Measurements from ENCODE around the gene KRT12.
A peak's percentile ranks its signal among the peaks of the same experiment; 100 is the strongest.

The KRT12 gene

DNA sequence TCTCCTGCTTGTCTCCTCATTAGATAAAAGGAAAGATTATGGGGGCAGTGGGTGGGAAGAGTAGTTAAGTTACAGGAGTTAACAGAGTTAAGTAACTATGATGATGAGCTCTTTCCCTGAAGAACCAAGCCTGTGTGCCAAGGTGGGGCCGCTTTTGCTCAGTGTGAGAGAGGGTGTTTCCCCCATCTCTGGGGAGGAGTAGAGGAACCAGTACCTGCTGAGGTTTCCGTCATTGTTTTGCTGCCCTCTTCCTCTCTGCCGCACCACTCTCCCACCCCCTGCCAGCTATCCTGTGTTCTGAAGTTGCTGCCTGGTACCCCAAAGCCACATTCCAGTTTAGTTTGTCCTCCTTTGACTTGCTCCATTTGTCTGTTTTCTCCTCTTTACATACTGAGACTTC lies 23.8 kb downstream of the KRT12 start:
- no peak for DNase-seq (ENCODE audit: low read depth in 2 of 2)

DNA sequence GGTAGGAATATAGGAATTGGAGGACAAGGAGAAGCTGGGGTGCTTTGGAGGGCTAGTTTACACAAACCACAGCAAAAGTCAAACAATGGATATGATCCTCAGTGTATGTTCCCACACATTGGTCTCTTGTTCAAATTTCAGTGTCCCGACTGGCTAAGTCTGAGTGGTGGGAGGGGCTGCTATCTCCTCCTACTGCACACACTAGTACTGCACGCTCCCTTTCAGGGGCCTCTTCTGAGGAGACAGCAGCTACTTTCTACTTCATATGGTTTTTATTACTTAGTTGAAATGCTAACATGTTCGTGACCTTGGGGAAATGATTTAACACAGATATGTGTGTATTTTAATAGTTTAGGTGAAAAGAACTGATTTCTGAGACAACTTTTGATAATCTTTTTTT lies 25.8 kb downstream of the KRT12 start:
- no peak for DNase-seq (ENCODE audit: low read depth in 2 of 2)

DNA sequence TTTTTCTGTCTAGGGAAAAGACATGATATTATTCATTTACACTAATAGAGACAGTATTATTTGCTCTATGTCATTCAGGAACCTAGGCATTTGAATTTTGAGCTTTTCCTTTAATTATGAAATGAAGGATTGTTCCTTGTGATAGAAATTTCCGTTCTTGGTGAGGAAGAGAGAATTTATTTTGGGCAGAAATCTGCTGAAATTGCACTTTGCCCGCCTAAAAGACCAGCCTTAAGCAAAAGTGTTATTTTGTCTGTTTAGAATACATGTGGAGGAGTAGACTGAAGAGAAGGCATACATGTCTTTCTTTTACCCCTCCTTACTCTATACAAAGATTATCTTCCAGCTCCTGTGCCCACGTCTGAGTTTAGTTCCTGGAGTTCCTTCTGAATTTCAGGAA lies 27.8 kb downstream of the KRT12 start:
- no peak for DNase-seq (ENCODE audit: low read depth in 2 of 2)

DNA sequence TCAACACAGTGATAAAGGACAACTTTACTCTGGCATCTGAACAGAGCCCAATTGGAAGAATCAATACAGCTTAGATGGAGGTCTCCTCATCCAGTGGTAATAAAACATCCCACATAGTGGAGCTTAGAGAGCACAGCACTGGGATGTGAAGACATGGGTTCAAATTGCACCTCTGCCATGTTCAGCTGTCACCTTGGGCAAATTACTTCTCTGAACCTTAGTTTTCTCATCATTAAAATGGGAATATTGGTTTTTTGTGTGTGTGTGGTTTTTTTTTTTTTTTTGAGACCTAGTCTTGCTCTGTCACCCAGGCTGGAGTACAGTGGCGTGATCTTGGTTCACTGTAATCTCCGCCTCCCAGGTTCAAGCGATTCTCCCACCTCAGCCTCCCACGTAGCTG lies 31.0 kb downstream of the KRT12 start:
- DNase-seq (ENCODE audit: low read depth in 2 of 2) = no peak

DNA sequence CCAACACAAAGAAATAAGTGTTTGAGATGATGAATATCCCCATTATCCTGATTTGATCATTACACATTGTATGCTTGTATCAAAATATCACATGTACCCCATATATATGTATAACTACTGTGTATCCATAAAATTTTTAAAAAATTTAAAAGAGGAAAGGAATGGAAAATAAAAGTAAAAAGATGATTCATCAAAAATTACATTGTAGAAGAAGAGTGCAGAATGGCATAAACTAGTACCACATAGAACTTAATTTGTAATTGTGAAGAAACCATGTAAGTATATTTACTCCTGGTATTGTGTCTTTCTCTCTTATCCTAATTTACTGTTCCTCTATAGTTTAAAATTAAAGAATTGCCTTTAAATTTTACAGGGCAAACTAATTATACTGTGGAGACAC lies 33.1 kb downstream of the KRT12 start:
- DNase-seq (ENCODE audit: low read depth in 2 of 2) = no peak

DNA sequence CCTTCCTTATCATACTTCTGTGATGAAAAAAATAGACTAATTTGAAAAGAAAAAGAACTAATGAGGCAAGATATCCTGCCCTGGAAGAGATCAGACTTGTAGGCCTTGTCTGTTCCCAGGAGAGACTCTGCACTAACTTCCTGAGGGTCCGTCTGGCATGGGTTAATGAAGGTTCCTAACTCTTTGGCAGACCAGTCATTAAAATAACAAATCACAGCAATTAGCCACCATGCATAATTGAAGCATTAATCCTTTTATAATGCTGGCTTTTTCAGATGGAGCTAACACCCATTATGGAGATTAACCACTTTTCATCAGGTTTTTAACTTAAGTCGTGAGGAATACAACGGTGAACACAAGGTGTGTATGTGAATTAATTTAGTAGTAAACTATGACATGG lies 34.2 kb downstream of the KRT12 start:
- DNase-seq (ENCODE audit: low read depth in 2 of 2) = no peak

DNA sequence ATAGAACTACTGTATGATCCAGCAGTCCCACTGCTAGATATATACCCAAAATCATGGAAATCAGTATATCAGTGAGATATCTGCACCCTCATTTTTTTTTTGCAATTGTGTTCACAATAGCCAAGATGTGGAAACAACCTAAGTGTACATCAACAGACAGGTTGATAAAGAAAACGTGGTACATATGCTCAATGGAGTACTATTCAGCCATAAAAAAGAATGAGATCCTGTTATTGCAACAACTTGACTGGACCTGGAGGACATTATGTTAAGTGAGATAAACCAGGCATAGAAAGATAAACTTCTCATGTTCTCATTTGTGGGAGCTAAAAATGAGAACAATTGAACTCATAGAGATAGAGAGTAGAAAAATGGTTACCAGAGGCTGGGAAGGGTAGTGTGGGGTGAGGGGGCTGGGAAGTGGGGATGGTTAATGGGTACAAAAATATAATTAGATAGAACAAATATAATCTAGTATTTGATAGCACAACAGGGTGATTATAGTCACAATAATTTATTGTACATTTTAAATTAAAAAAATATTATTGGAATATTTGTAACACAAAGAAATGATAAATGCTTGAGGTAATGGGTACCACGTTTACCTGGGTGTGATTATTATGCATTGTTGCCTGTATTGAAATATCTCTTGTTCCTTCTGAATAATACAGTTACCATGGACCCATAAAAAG lies 36.8 kb downstream of the KRT12 start:
- no peak for DNase-seq (ENCODE audit: low read depth in 2 of 2)

DNA sequence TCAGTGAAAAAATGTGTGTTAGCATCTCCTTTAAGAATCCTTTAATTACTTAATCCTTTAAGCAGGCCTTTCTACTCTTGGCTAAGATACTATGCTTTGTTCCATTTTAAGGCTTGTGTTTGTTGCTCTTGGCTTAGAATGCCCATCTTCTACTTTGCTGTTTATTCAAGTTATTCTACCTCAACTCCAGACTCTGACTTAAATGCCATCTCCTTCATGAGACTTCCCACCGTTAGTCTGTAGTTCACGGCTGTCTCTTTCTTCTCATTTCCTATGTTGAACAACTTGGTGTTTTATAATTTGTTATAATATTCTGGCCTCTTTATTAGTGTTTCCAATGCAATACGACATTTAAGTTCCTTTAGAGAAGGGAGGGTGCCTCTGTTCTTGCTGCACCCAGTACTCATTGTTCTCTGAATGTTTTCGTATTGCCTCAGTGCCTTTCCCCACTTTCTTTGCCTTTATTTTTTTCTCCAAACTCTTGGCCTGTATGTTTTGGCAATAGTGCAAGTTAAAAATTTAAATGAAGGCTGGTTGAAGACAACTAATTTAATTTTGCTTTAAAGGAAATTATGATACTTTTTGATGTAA lies 38.5 kb downstream of the KRT12 start:
- DNase-seq (ENCODE audit: low read depth in 2 of 2) = no peak

DNA sequence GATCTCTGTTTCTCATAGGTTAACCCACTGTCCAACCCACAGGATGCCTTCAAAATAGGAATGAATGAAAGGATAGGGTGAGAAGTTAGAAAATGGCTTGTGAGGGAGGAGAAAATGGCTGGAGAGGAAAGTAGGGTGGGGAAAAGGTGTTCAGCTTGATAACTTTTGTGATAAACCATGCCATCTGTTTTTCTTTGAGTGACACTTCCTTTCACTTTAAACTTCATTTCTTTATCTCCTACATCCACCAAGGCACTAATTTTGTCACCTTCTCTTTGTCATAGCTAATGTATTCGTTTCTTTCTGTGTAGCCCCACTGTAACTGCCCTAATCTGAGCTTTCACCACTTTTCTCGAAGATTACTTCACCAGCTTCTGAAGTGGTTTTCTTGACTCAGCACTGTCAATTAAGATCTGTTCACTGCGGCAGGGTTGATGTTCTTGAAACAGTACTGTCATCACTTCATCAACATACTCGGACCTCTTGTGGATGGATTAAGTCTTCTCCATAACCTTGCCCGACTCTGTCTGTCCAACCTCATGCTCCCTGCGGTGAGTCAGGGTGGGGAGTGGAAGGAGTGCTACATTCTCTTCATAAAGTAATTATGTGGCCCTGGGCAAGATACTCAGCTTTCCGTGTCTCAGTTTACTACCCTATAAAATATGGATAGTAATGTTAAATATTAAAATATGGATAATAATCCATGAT lies 39.1 kb downstream of the KRT12 start:
- no peak for DNase-seq (ENCODE audit: low read depth in 2 of 2)

DNA sequence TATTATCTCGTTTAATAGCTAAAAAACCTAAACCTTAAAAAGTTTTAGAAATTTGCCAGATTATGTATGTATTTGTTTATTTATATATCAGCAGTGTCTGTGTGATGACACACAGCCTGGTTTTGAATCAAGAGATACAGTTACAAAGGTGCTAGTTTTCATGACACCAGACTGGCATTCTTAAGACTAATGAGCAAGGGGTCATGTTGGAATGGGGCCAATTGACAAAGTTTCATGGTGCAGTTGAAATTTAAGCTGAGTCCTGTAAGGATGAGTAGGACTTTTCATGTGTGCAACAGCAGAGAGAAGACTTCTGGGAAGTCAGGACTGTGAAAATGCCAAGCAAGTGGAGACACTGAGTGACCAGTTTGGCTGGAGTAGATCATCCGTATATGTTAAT lies 41.4 kb downstream of the KRT12 start:
- no peak for DNase-seq (ENCODE audit: low read depth in 2 of 2)

DNA sequence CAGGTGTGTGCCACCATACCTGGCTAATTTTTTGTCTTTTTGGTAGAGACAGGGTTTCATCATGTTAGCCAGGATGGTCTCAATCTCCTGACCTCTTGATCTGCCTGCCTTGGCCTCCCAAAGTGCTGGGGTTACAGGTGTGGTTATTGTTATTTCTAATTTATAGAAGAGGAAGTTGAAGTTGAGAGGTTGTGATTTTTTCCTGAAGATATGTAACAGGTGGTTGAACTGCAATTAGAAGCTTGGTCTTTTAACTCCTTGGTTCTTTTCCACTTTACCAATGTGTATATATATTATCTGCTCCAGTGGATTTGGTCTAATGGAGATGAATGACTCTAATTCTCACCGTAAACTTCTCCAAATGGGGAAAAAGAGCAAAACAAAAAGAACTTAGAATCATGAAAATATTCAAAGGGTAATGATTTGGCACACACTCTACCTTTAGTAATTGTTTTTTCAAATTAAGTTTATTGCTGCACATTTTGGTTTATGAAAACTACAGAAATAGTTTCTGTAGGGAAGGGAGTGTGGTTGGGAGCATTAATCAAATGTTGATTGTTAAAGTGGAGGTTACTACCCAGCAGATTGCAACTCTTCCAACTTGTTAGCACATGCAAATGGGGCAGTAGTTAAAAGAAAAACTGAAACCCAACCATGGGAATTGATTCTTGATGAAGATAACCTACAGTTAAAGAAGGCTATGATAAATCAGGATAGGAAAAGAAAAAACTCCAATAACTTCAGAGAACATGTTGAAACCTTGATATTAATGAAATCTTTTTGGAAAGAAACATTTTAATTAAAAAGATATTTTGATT lies 42.8 kb downstream of the KRT12 start:
- DNase-seq (ENCODE audit: low read depth in 2 of 2) = no peak

DNA sequence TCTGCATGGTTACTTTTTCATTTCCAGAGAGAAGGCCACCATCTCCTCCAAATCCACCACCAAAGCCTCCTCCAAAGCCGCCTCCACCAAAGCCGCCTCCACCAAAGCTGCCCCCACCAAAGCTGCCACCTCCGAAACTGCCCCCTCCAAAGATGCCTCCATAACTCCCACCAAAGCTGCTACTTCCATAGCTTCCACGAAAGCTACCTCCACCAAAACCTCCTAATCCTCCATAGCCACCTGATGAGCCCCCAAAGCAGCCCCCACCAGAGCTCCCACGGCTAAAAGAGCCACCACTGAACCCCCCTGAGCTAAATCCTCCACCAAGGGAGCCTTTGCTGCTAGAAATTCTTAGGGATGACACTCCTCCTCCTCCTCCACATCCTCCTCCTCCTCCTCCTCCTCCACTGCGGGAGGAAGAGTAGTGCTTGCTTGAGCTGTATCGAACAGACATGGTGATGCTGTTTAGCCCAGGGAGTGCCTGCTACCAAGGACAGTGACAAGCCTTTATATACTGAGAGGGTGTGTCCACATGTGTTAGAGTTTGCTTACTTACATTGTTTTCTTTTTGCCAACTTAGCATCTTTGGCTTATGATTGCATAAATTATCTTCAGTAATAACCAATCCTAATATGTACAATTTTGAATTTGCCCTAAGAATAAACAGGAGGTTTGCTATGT lies 44.8 kb downstream of the KRT12 start, which contains the start of gene KRT10:
Gene KRT10, minus strand, starts transcription at position 483 of the 681 bp plus-strand sequence. Its CDS starts 29 bp downstream, at position 454.
- no peak for DNase-seq (ENCODE audit: low read depth in 2 of 2)

DNA sequence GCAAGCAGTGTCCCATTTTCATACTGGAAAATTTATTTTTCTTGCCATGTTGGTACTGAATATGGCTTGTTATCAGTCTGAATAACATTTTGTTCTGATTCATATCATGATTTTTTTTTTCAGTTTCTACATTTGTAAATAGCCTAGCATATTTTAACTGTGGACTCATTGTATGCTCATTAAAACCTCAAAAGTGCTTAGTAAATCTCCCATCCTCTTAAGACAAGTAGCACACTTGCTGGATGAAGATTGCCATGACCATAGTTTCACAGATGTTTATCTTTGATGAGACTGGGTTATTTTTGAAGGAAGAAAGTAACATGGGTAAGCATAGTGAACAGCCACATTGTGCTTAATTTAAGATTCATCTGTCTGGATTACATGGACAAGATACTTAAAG lies 45.5 kb downstream of the KRT12 start:
- DNase-seq (ENCODE audit: low read depth in 2 of 2) = no peak

DNA sequence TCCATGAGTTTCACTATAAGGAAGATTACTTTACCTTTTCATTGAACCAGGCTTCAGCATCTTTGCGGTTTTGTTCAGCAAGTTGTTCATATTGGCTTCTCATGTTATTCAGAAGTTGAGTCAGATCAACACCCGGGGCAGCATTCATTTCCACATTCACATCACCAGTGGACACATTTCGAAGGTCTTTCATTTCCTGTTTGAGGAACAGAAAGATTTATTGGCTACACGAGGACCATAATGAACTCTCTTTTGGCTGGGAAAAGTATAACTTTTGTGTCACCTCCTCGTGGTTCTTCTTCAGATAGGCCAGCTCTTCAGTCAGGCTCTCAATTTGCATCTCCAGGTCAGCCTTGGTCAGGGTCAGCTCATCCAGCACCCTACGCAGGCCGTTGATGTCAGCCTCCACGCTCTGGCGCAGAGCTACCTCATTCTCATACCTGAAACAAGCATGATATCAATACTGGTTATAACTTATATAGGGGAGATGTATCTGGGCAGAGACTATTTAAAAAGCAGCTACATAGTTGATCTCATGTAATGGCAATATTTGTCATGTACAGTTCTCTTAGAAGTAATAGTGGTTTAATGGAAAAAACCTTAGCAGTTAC lies 46.7 kb downstream of the KRT12 start:
- no peak for DNase-seq (ENCODE audit: low read depth in 2 of 2)

DNA sequence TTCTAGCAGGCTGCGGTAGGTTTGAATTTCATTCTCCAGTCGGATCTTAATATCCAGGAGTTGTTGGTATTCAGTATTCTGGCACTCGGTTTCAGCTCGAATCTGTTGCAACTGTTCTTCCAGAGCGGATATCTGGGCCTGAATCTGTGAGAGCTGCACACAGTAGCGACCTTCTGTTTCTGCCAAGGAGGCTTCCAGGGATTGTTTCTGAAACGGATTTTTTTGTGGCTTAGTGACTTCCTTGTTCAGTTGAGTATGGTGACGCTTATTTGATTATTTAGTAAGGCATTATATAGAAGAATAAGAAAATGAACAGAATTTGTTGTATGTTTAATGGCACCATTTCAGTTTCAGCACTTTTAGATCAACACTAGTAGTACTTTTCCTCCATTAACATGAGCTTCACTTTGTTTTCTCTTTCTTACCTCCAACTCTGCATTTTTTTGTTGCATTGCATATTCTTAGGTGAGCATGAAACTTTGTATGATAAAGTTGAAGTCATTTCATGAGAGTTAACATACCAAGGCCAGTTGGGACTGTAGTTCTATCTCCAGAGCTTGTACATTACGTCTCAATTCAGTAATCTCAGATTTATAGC lies 47.4 kb downstream of the KRT12 start:
- no peak for DNase-seq (ENCODE audit: low read depth in 2 of 2)

DNA sequence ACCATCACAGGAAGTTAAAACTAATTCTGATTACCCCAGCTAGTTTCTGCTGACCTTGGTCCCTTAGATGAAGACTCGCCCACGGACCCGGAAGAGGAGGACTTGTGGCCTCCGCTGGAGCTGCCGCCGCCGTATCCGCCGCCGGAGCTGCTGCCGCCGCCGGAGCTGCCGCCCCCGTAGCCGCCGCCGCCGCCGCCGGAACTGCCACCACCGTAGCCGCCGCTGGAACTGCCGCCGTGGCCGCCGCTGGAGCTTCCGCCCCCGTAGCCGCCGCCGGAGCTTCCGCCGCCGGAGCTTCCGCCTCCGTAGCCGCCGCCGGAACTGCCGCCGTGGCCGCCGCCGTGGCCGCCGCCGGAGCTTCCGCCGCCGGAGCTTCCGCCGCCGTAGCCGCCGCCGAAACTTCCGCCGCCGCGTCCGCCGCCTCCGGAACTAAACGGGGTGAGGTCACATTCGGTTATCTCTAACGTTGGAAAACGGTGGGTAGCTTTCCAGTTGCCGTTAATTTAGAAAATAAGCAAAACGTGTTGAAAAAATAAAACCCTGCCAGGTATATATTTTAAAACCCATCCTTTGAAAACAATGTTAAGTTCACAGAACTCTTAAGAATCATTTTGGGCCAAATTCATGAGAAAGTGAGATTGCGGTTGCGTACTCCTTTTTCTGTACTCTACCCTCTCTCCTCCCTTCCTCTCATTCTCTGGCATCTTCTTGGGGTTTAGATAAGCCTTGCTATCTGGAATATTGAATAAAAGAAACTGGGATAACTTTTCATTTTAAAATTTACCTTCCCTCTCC lies 48.1 kb downstream of the KRT12 start:
- peak; percentile 69 to 78 for DNase-seq (ENCODE audit: low read depth in 2 of 2)

DNA sequence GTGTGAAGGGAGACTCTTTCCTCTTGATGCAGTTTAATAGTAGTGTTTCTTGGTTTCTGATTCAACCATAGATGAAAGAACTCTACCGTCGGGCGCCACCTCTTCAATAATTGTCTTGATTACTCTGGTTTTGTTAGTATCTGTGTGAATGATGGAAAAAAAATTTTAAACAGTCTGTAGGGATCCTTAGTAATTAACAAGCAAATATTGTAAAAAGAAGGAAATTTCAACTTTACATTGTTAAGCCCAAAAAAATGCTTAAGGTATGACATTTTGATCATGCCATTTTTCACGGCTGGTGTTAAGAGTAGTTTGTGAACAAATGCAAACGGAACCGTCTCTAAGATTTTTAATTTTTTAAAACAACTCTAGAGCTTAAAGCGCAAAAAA lies 48.7 kb downstream of the KRT12 start:
- DNase-seq (ENCODE audit: low read depth in 2 of 2) = no peak

DNA sequence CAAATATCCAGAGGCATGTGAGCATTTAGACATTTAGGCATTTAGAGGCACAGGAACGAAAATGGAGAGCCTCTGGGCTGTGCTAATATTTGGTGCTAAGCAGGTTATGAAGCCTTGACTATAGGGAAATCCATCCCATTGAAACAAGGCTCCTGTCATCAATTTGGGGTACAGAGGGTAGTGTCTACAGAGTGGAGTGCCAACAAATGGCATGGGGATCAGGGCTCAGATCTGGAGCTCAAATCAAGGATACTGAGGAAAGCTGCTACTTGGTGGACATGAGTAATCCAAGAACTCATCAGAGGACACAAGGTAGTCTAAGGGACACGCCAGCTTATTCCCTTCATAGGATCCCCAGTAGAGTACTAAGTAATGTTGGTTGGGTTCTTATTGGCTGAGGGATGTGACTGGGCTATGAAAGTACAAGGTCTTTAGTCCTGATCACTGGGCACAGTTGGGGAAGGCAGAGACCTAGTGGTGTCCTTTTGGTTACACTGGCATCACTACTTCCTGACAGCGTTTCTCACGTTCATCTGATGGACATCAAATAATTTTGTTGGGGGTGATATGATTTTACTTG lies 49.8 kb downstream of the KRT12 start:
- DNase-seq (ENCODE audit: low read depth in 2 of 2) = no peak

DNA sequence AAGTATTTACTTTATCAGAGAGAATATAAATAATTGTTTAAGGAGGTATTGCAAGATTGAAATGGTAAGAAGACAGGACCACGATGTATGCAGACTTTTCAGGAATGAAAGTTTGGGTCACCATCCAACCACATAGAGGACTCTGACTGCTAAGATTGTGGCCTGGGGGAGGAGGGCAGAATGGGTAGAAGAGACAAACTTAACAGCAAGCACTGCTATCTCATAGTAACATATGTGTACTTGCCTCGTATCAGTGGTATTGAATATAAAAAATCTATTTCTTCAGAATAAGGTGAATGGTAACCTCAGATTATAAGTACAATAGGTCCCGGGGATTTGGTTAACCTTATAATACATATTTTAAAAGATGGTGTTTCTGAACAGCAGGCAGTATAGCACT lies 50.5 kb downstream of the KRT12 start:
- DNase-seq (ENCODE audit: low read depth in 2 of 2) = no peak

DNA sequence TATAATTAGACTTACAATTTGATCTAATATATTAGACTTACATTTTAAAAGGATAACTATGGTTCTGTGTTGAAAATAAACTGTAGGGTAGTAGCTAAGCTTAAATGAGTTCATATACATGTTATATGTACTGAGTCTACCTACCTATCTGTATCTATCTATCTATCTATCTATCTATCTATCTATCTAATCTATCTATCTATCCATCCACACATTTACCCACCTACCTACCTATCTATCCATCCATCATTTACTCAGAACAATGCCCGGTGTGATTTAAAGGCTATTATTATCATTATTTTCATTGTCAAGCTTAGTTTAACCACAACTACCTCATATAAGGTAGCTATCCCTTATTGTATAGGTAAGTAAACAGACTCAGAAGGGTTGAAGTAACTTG lies 51.6 kb downstream of the KRT12 start:
- DNase-seq (ENCODE audit: low read depth in 2 of 2) = no peak
